IMR-90 (cell line): ENCODE data around the gene SDF2L1. TPM values are rescaled to one million over a fixed set of nuclear protein-coding genes. Genes with fewer than 3 reads are reported as not detected.

Experiments
- ATAC-seq: fragments of 200-7000 bp; cut with Tn5 transposase; 2 replicates; pipeline ENCODE4 v1.9.1; 2020; ENCODE audit warnings: low read depth, mild to moderate bottlenecking, moderate library complexity
- BruUV-seq: library from RNA; stranded (reverse); fragments of 400-500 nt; replicated peaks from 2 replicates; lab custom pipeline; 2021; lab: Mats Ljungman, UMichigan
- CTCF ChIA-PET: fragments of 300-600 bp; formaldehyde crosslinking; extraction: SDS; loops from one replicate; lab custom pipeline; 2021; ENCODE audit warnings: antibody characterized with exemption; lab: Yijun Ruan, JAX
- POLR2A ChIA-PET: fragments of 300-600 bp; sonication (Branson Sonifier 250); formaldehyde crosslinking; loops from one replicate; lab custom pipeline; 2022; ENCODE audit warnings: antibody characterized with exemption; ENCODE audit not compliant: unreplicated experiment; lab: Charles Lee
- DNase-seq: peaks from one replicate; pipeline ENCODE4 v3.0.0; 2013
- H2AFZ ChIP-seq: replicated peaks from 2 replicates; pipeline ENCODE3; 2013; ENCODE audit warnings: low read length, mild to moderate bottlenecking; ENCODE audit not compliant: poor library complexity
- H2AK5ac ChIP-seq: 2 replicates; pipeline ENCODE4 v1.6.1; 2013; ENCODE audit warnings: low read depth, low read length, inconsistent platforms
- H2AK9ac ChIP-seq: replicated peaks from 2 replicates; pipeline ENCODE3; 2013; ENCODE audit warnings: mild to moderate bottlenecking, low read depth, low read length, moderate library complexity; ENCODE audit not compliant: poor library complexity
- H2BK120ac ChIP-seq: 2 replicates; pipeline ENCODE4 v1.6.1; 2013; ENCODE audit warnings: low read depth, low read length, inconsistent platforms
- H2BK15ac ChIP-seq: 3 replicates; pipeline ENCODE4 v1.6.1; 2013; ENCODE audit warnings: low read depth, low read length, inconsistent platforms
- H2BK20ac ChIP-seq: 2 replicates; pipeline ENCODE4 v1.6.1; 2013; ENCODE audit warnings: low read depth, mild to moderate bottlenecking, inconsistent platforms, low read length, moderate library complexity
- H2BK5ac ChIP-seq: 2 replicates; pipeline ENCODE4 v1.6.1; 2013; ENCODE audit warnings: mild to moderate bottlenecking, low read depth, low read length, inconsistent platforms; ENCODE audit not compliant: poor library complexity, severe bottlenecking
- H3K14ac ChIP-seq: replicated peaks from 2 replicates; pipeline ENCODE4 v1.6.1; 2013; ENCODE audit warnings: low read depth, low read length, inconsistent platforms
- H3K18ac ChIP-seq: 2 replicates; pipeline ENCODE4 v1.6.1; 2013; ENCODE audit warnings: low read depth, low read length, control low read depth
- H3K23ac ChIP-seq: 2 replicates; pipeline ENCODE4 v1.6.1; 2013; ENCODE audit warnings: low read depth, low read length, inconsistent platforms
- H3K27ac ChIP-seq: 2 replicates; pipeline ENCODE4 v1.5.1; 2013; ENCODE audit warnings: mild to moderate bottlenecking, control low read depth, low read length; ENCODE audit not compliant: insufficient read depth
- H3K27me3 ChIP-seq: 2 replicates; pipeline ENCODE4 v1.6.1; 2013; ENCODE audit warnings: low read length; ENCODE audit not compliant: control insufficient read depth, insufficient read depth
- H3K36me3 ChIP-seq: 2 replicates; pipeline ENCODE4 v1.6.1; 2013; ENCODE audit warnings: low read length, mixed read lengths; ENCODE audit not compliant: control insufficient read depth, insufficient read depth
- H3K4ac ChIP-seq: 2 replicates; pipeline ENCODE4 v1.6.1; 2013; ENCODE audit warnings: low read depth, low read length, inconsistent platforms
- H3K4me1 ChIP-seq: 2 replicates; pipeline ENCODE4 v1.6.1; 2013; ENCODE audit warnings: low read length, mixed read lengths; ENCODE audit not compliant: control insufficient read depth, insufficient read depth
- H3K4me2 ChIP-seq: 2 replicates; pipeline ENCODE4 v1.6.1; 2013; ENCODE audit warnings: low read depth, mild to moderate bottlenecking, control low read depth, low read length, moderate library complexity
- H3K4me3 ChIP-seq: 2 replicates; pipeline ENCODE4 v1.5.1; 2013; ENCODE audit warnings: low read depth, mild to moderate bottlenecking, control low read depth, low read length, moderate library complexity; ENCODE audit not compliant: insufficient read depth
- H3K56ac ChIP-seq: 2 replicates; pipeline ENCODE4 v1.6.1; 2013; ENCODE audit warnings: low read length, inconsistent platforms; ENCODE audit not compliant: insufficient read depth; ENCODE audit errors: extremely low read depth
- H3K79me1 ChIP-seq, 2 experiments: 2 replicates each; pipeline ENCODE4 v1.6.1; 2013; ENCODE audit warnings: low read length in 2 of 2, inconsistent platforms in 1 of 2, low read depth in 1 of 2
- H3K9ac ChIP-seq: 2 replicates; pipeline ENCODE4 v1.6.1; 2013; ENCODE audit warnings: low read depth, low read length, control low read depth
- H3K9me1 ChIP-seq: 2 replicates; pipeline ENCODE4 v1.6.1; 2013; ENCODE audit warnings: low read length, inconsistent platforms; ENCODE audit not compliant: insufficient read depth
- H3K9me3 ChIP-seq: 2 replicates; pipeline ENCODE4 v1.6.1; 2013; ENCODE audit warnings: low read length; ENCODE audit not compliant: control insufficient read depth, insufficient read depth
- H4K20me1 ChIP-seq: 2 replicates; pipeline ENCODE4 v1.6.1; 2013; ENCODE audit warnings: low read length, inconsistent platforms; ENCODE audit not compliant: insufficient read depth
- H4K5ac ChIP-seq: 2 replicates; pipeline ENCODE4 v1.6.1; 2013; ENCODE audit warnings: mild to moderate bottlenecking, low read depth, low read length, control low read depth
- H4K8ac ChIP-seq, 2 experiments: 2 replicates each; pipeline ENCODE4 v1.6.1; 2013; ENCODE audit warnings: low read depth in 2 of 2, low read length in 2 of 2, control low read depth in 1 of 2, inconsistent platforms in 1 of 2
- H4K91ac ChIP-seq: 2 replicates; pipeline ENCODE4 v1.6.1; 2013; ENCODE audit warnings: low read depth, low read length, inconsistent platforms; ENCODE audit not compliant: insufficient read depth
- BHLHE40 ChIP-seq: fragments of 150-350 bp; IDR thresholded peaks from 2 replicates; pipeline ENCODE4 v1.6.1; 2016; ENCODE audit warnings: mild to moderate bottlenecking, low read depth, low read length
- CHD1 ChIP-seq: IDR thresholded peaks from 2 replicates; pipeline ENCODE4 v1.6.1; 2012; ENCODE audit warnings: low read depth, low read length, improper control_type of control experiment
- FOS ChIP-seq: fragments of 150-350 bp; IDR thresholded peaks from 2 replicates; pipeline ENCODE4 v1.6.1; 2016; ENCODE audit warnings: low read depth, low read length
- MAFK ChIP-seq: IDR thresholded peaks from 2 replicates; pipeline ENCODE4 v1.6.1; 2012; ENCODE audit warnings: low read depth, low read length, improper control_type of control experiment
- MXI1 ChIP-seq: IDR thresholded peaks from 2 replicates; pipeline ENCODE4 v1.6.1; 2012; ENCODE audit warnings: low read depth, mild to moderate bottlenecking, low read length, moderate library complexity, borderline replicate concordance
- POLR2A ChIP-seq: IDR thresholded peaks from 2 replicates; pipeline ENCODE4 v1.6.1; 2012; ENCODE audit warnings: mild to moderate bottlenecking, low read depth, low read length
- RAD21 ChIP-seq: IDR thresholded peaks from 2 replicates; pipeline ENCODE4 v1.6.1; 2012; ENCODE audit warnings: low read length, improper control_type of control experiment
- RCOR1 ChIP-seq: IDR thresholded peaks from 2 replicates; pipeline ENCODE4 v1.6.1; 2012; ENCODE audit warnings: mild to moderate bottlenecking, low read length, improper control_type of control experiment; ENCODE audit not compliant: insufficient replicate concordance
- RFX5 ChIP-seq: IDR thresholded peaks from 2 replicates; pipeline ENCODE4 v1.8.0; 2012; ENCODE audit warnings: low read depth, mild to moderate bottlenecking, low read length, moderate library complexity
- SMC3 ChIP-seq: fragments of 150-350 bp; IDR thresholded peaks from 2 replicates; pipeline ENCODE4 v1.6.1; 2016; ENCODE audit warnings: low read depth, mild to moderate bottlenecking, antibody characterized with exemption, low read length, moderate library complexity
- WGBS, 2 experiments: methylation state at CpG; one replicate each; pipeline versions ENCODE4 v1.1.5 to v1.1.7; 2013; ENCODE audit warnings: missing lambda C conversion rate in 2 of 2; ENCODE audit not compliant: insufficient read length in 1 of 2; ENCODE audit errors: extremely low coverage in 2 of 2; 5-methylcytosine and 5-hydroxymethylcytosine counted together
- dilution Hi-C: fragments of 300-500 bp; cut with HindIII; formaldehyde crosslinking; loops from one replicate; pipeline ENCODE4 v1.14.3; 2018; ENCODE audit warnings: low sequenced_read_pairs; ENCODE audit not compliant: unreplicated experiment
- in situ Hi-C: fragments of 300-500 bp; cut with MboI; formaldehyde crosslinking; loops from 3 replicates; pipeline ENCODE4 v1.14.3; 2019; ENCODE audit warnings: low sequenced_read_pairs, inconsistent platforms, mixed read lengths
- intact Hi-C: fragments of 100-400 bp; cut with micrococcal nuclease; formaldehyde crosslinking; loops from 2 replicates; pipeline ENCODE4 v1.10.0; 2022
- polyA plus RNA-seq, 3 experiments: library from polyadenylated mRNA; depleted of rRNA; stranded (reverse); fragments of >200 nt; gene quantifications; 2 replicates each; pipeline ENCODE4 v1.2.3, GENCODE V29; 2012; ENCODE audit warnings: low replicate concordance in 1 of 3
- total RNA-seq: library from RNA; depleted of rRNA; stranded (reverse); fragments of >200 nt; gene quantifications from 2 replicates; pipeline ENCODE4 v1.2.3, GENCODE V29; 2012
- TF ChIP-seq, protein P1 (sequence below): fragments of 150-350 bp; IDR thresholded peaks from 2 replicates; pipeline ENCODE4 v1.6.1; 2017; ENCODE audit warnings: mild to moderate bottlenecking, antibody characterized with exemption, low read length, low read depth

Gene SDF2L1
- total and polyA plus RNA-seq, 2 of the 4 experiments (the other 2 are of a cell fraction), result 18.8 to 51.1 TPM

DNA sequence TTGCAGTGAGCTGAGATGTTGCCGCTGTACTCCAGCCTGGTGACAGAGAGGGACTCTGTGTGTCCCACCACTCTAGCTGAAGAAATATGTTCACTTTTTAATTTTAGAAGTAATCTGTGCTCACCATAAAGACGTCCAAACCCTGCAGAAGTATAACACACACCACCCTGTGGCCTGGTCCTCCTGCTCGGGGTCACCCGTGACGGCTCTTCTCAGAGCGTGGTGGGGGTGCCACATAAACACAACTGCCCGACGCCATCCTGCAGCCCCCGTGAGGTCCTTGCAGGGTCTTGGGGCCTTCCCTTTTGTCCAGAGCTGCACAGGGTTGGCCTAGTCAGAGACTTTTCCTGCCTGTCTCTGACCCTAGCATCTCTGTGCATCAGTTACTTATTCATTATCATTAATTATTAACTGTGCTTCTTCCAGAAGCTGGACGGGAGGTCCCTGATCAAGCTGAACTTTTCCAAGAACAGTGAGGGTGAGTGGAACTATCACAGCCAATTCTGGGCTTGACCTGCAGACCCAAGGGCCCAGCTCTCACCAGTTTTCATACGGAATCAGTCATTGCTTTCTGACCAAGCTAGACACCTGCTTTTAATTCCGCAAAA is 32.6 kb downstream of the SDF2L1 start:
- dilution Hi-C loops, result no loop called here
- H3K18ac ChIP-seq, result no peak overlapping the region
- BruUV-seq, result no TSS peak
- no peaks in the 10 kb centered on the region for H3K27me3 ChIP-seq
- POLR2A ChIA-PET, result no interaction called here
- no peak overlapping the region for H3K9ac ChIP-seq
- H2BK120ac ChIP-seq, result no peak overlapping the region
- CTCF ChIA-PET, result no interaction called here
- no peaks in the 10 kb centered on the region; the same call in 1 of the 2 replicates for H4K20me1 ChIP-seq
- H2BK20ac ChIP-seq, result no peak overlapping the region
- no peak overlapping the region for H2BK15ac ChIP-seq
- intact Hi-C loops, result no loop called here
- ATAC-seq (no peak), DNase-seq (no peak)
- no peak overlapping the region for H3K56ac ChIP-seq
- in situ Hi-C loops, result no loop called here
- H3K79me1 ChIP-seq, result peaks cover 15 to 22% of the 10 kb centered on the region in 2 experiments
- H3K4me2 ChIP-seq, result no peak overlapping the region
- no peak overlapping the region for H2AK5ac ChIP-seq
- peaks cover 45% of the 10 kb centered on the region for H3K36me3 ChIP-seq
- no peak overlapping the region for H3K23ac ChIP-seq
- H3K9me3 ChIP-seq, result no peaks in the 10 kb centered on the region
- H3K4me1 ChIP-seq, result no peaks in the 10 kb centered on the region
- H2AK9ac ChIP-seq, result no peak overlapping the region
- H3K4me3 ChIP-seq, result no peak overlapping the region
- no peak overlapping the region for H2AFZ ChIP-seq
- no peak overlapping the region for H3K27ac ChIP-seq
- WGBS, 2 experiments, result 96% methylated on average over 4 of the region's 12 CpGs; no CpG with 5 or more reads in 1 of the 2 experiments
- H3K14ac ChIP-seq, result no peak overlapping the region
- no peak overlapping the region for H4K91ac ChIP-seq
- no peak overlapping the region for H4K5ac ChIP-seq
- no peaks in the 10 kb centered on the region for H3K9me1 ChIP-seq
- no peak overlapping the region for H4K8ac ChIP-seq
- TF ChIP-seq RCOR1 (no peak), SMC3 (no peak), CHD1 (no peak), RFX5 (no peak), FOS (no peak), MAFK (no peak), POLR2A (no peak), RAD21 (no peak), MXI1 (no peak), BHLHE40 (no peak)
- TF ChIP-seq, protein P1, sequence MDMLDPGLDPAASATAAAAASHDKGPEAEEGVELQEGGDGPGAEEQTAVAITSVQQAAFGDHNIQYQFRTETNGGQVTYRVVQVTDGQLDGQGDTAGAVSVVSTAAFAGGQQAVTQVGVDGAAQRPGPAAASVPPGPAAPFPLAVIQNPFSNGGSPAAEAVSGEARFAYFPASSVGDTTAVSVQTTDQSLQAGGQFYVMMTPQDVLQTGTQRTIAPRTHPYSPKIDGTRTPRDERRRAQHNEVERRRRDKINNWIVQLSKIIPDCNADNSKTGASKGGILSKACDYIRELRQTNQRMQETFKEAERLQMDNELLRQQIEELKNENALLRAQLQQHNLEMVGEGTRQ, result no peak
- no peak overlapping the region for H3K4ac ChIP-seq
- no peak overlapping the region for H2BK5ac ChIP-seq
